Caco-2 (cell line): ENCODE data around the gene ERC2. TPM values are rescaled to one million over a fixed set of nuclear protein-coding genes. Genes with fewer than 3 reads are reported as not detected.

Experiments
- BruUV-seq: library from RNA; stranded (reverse); fragments of 400-500 nt; replicated peaks from 2 replicates; lab custom pipeline; 2021; lab: Mats Ljungman, UMichigan
- CTCF ChIA-PET: fragments of 300-600 bp; sonication (Branson Sonifier 250); formaldehyde crosslinking; loops from one replicate; lab custom pipeline; 2022; ENCODE audit warnings: antibody characterized with exemption; lab: Charles Lee
- POLR2A ChIA-PET: fragments of 300-600 bp; sonication (Branson Sonifier 250); formaldehyde crosslinking; loops from one replicate; lab custom pipeline; 2022; ENCODE audit warnings: antibody characterized with exemption; lab: Charles Lee
- DNase-seq, 2 experiments: peaks; one replicate each; pipeline versions ENCODE4 v3.0.0 to v3.0.0-alpha.2; 2020 to 2022
- H3K27me3 ChIP-seq: replicated peaks from 2 replicates; pipeline ENCODE4 v1.6.0; 2011; ENCODE audit warnings: low read length; ENCODE audit not compliant: control insufficient read depth, insufficient read depth
- H3K36me3 ChIP-seq: 2 replicates; pipeline ENCODE4 v1.5.1; 2011; ENCODE audit warnings: low read length; ENCODE audit not compliant: control insufficient read depth, insufficient read depth
- H3K4me1 ChIP-seq: fragments of 250-450 bp; sonication (Bioruptor Pico); 2 replicates; pipeline ENCODE4 v1.5.1; 2020; ENCODE audit warnings: mild to moderate bottlenecking
- H3K4me3 ChIP-seq: 2 replicates; pipeline ENCODE4 v1.5.1; 2011; ENCODE audit warnings: low read depth, mild to moderate bottlenecking, control low read depth, low read length
- H3K9me3 ChIP-seq: fragments of 250-450 bp; sonication (Bioruptor Pico); 2 replicates; pipeline ENCODE4 v1.5.1; 2020; ENCODE audit warnings: mild to moderate bottlenecking, moderate library complexity
- H3K27ac Mint-ChIP-seq: one replicate; pipeline ENCODE4 v1.8.0; 2022; ENCODE audit warnings: mixed read lengths; ENCODE audit not compliant: unreplicated experiment
- H3K27me3 Mint-ChIP-seq: one replicate; pipeline ENCODE4 v1.8.0; 2022; ENCODE audit warnings: mixed read lengths; ENCODE audit not compliant: insufficient read depth, unreplicated experiment
- H3K36me3 Mint-ChIP-seq: one replicate; pipeline ENCODE4 v1.8.0; 2022; ENCODE audit warnings: mild to moderate bottlenecking, mixed read lengths; ENCODE audit not compliant: insufficient read depth, unreplicated experiment
- H3K4me1 Mint-ChIP-seq: one replicate; pipeline ENCODE4 v1.8.0; 2022; ENCODE audit warnings: low read depth, mixed read lengths; ENCODE audit not compliant: unreplicated experiment
- H3K4me3 Mint-ChIP-seq: one replicate; pipeline ENCODE4 v1.8.0; 2022; ENCODE audit warnings: mild to moderate bottlenecking, moderate library complexity, mixed read lengths; ENCODE audit not compliant: unreplicated experiment
- H3K9me3 Mint-ChIP-seq: one replicate; pipeline ENCODE4 v1.8.0; 2022; ENCODE audit warnings: mixed read lengths; ENCODE audit not compliant: unreplicated experiment
- intact Hi-C: fragments of 100-400 bp; cut with micrococcal nuclease; formaldehyde crosslinking; loops from one replicate; pipeline ENCODE4 v1.10.0; 2022; ENCODE audit not compliant: unreplicated experiment
- total RNA-seq: library from RNA; stranded (reverse); gene quantifications from 2 replicates; pipeline ENCODE4 v1.2.3, GENCODE V29; 2022
- TF ChIP-seq, protein P1 (sequence below), 2 experiments: fragments of 200-600 bp in 1 of 2; IDR thresholded peaks; 1 replicate in 1 of 2; 2 replicates in 1 of 2; pipeline versions ENCODE4 v1.5.1 to v1.8.0; 2011 to 2022; ENCODE audit warnings: antibody characterized with exemption in 1 of 2, control low read depth in 1 of 2, inconsistent platforms in 1 of 2, low read depth in 1 of 2, low read length in 1 of 2, mild to moderate bottlenecking in 1 of 2, moderate library complexity in 1 of 2; ENCODE audit not compliant: insufficient read depth in 1 of 2, severe bottlenecking in 1 of 2, unreplicated experiment in 1 of 2

Gene ERC2
- total RNA-seq, 1 experiment from 2014 or later: 0.54 TPM

DNA sequence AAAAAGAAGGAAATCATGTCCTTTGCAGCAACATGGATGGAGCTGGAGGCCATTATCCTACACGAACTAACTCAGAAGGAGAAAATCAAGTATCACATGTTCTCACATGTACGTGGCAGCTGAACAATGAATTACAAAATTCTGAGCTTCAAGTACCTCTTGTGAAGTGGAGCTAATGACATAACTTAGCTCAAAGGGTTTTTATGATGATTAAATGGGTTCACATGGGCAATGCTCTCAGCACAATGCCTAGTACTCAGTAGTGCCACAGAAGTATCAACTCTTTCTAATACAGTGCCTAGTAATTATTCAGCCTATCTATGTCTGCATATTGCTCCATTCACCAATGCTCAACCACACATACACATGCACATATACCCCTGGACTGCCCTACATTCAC lies 573.7 kb downstream of the ERC2 start:
- H3K36me3 Mint-ChIP-seq: no peaks in the 10 kb centered on the region
- DNase-seq: no peak
- no TSS peak for BruUV-seq
- TF ChIP-seq, protein P1, sequence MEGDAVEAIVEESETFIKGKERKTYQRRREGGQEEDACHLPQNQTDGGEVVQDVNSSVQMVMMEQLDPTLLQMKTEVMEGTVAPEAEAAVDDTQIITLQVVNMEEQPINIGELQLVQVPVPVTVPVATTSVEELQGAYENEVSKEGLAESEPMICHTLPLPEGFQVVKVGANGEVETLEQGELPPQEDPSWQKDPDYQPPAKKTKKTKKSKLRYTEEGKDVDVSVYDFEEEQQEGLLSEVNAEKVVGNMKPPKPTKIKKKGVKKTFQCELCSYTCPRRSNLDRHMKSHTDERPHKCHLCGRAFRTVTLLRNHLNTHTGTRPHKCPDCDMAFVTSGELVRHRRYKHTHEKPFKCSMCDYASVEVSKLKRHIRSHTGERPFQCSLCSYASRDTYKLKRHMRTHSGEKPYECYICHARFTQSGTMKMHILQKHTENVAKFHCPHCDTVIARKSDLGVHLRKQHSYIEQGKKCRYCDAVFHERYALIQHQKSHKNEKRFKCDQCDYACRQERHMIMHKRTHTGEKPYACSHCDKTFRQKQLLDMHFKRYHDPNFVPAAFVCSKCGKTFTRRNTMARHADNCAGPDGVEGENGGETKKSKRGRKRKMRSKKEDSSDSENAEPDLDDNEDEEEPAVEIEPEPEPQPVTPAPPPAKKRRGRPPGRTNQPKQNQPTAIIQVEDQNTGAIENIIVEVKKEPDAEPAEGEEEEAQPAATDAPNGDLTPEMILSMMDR (IDR thresholded peaks at IDR 0.05; ENCODE audit: insufficient read depth in 1 of 2, low read depth in 1 of 2, low read length in 1 of 2, severe bottlenecking in 1 of 2, unreplicated experiment in 1 of 2): no peak
- H3K4me3 Mint-ChIP-seq: no peak overlapping the region
- H3K27me3 ChIP-seq: no peaks in the 10 kb centered on the region
- no peaks in the 10 kb centered on the region for H3K9me3 Mint-ChIP-seq
- intact Hi-C loops: loop anchor here (5.0 kb wide), 3 partner anchors 387 to 1042 kb away; partner anchors contain the start of gene WNT5A
- no peaks in the 10 kb centered on the region for H3K9me3 ChIP-seq
- H3K36me3 ChIP-seq: no peaks in the 10 kb centered on the region
- H3K4me1 Mint-ChIP-seq: no peaks in the 10 kb centered on the region
- ChIA-PET POLR2A (no interaction called here), CTCF (no interaction called here)
- H3K4me3 ChIP-seq: no peak overlapping the region
- H3K27ac Mint-ChIP-seq: no peak overlapping the region
- peaks cover 3% of the 10 kb centered on the region for H3K27me3 Mint-ChIP-seq
- no peaks in the 10 kb centered on the region for H3K4me1 ChIP-seq

DNA sequence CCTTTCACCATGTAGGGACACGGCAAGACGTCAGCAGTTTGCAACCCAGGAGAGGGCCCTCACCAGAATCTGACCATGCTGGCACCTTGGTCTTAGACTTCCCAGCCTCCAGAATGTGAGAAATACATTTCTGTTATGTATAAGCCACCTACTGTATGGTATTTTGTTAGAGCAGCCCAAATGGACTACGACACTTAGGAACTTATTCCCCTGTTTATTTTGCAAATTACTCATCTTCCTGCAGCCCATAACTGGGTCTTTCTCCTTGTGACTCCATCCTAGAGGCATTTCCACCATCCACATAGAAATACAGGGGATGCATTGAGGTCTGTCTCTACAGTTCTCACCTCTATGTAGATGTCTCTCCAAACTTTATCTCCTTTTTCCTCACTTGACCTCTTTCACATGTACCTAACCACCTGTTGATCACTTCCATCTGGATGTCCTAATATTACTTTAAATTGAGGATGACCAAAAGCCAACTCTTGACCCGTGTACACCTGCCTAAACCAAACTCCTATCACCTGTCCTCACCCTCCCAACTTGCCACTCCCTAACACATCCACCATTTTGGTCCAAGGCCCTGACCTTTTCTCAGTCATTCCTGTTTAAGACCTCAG lies 575.1 kb downstream of the ERC2 start:
- intact Hi-C loops: no loop called here
- BruUV-seq: no TSS peak
- Mint-ChIP-seq H3K36me3 (no peaks in the 10 kb centered on the region), H3K4me3 (no peak overlapping the region), H3K27me3 (peaks cover 3% of the 10 kb centered on the region), H3K27ac (no peak overlapping the region), H3K4me1 (no peaks in the 10 kb centered on the region), H3K9me3 (no peaks in the 10 kb centered on the region)
- Histone ChIP-seq H3K9me3 (no peaks in the 10 kb centered on the region), H3K36me3 (no peaks in the 10 kb centered on the region), H3K4me1 (no peaks in the 10 kb centered on the region), H3K27me3 (no peaks in the 10 kb centered on the region), H3K4me3 (no peak overlapping the region)
- ChIA-PET CTCF (no interaction called here), POLR2A (no interaction called here)
- DNase-seq: no peak
- TF ChIP-seq, protein P1 (IDR thresholded peaks at IDR 0.05; ENCODE audit: insufficient read depth in 1 of 2, low read depth in 1 of 2, low read length in 1 of 2, severe bottlenecking in 1 of 2, unreplicated experiment in 1 of 2): no peak

DNA sequence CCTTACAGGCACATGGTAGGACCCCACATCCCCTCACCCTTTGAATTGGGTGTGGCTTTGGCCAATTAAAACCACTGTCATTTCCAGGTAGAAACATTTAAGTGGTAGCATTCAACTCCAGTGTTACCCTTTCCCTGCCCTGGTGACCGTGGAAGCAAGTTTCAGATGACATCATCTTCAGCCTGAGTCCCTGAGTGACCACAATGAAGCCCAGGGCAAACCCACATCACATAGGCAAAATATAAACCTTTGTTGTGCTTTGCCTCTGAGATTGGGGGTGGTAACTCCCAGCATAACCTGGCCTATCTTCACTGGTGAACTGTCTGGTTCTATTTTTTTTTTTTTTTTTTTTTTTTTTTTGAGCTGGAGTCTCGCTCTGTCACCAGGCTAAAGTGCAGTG lies 577.2 kb downstream of the ERC2 start:
- Histone ChIP-seq H3K4me1 (no peaks in the 10 kb centered on the region), H3K9me3 (no peaks in the 10 kb centered on the region), H3K4me3 (no peak overlapping the region), H3K27me3 (no peaks in the 10 kb centered on the region), H3K36me3 (no peaks in the 10 kb centered on the region)
- H3K27ac Mint-ChIP-seq: no peak overlapping the region
- BruUV-seq: no TSS peak
- ChIA-PET POLR2A (no interaction called here), CTCF (no interaction called here)
- TF ChIP-seq, protein P1 (IDR thresholded peaks at IDR 0.05; ENCODE audit: insufficient read depth in 1 of 2, low read depth in 1 of 2, low read length in 1 of 2, severe bottlenecking in 1 of 2, unreplicated experiment in 1 of 2): no peak
- H3K36me3 Mint-ChIP-seq: no peaks in the 10 kb centered on the region
- DNase-seq: no peak
- no peaks in the 10 kb centered on the region for H3K4me1 Mint-ChIP-seq
- no peak overlapping the region for H3K4me3 Mint-ChIP-seq
- peaks cover 3% of the 10 kb centered on the region for H3K27me3 Mint-ChIP-seq
- intact Hi-C loops: no loop called here
- no peaks in the 10 kb centered on the region for H3K9me3 Mint-ChIP-seq
